T-cell (primary cell): ENCODE results near the gene GRWD1. TPM values are rescaled to one million over a fixed set of nuclear protein-coding genes. Genes with fewer than 3 reads are reported as not detected.

Experiments used
- total RNA-seq, 35 experiments: library from RNA in 6 of 35; stranded (reverse) in 6 of 35; fragments of 120-200 nt in 1 of 35; gene quantifications; one replicate each; pipeline versions ENCODE4 v1.2.1 to v1.2.4 and lab custom pipeline; 2013 to 2026

The GRWD1 gene
- total RNA-seq, 5 donors from 2014 or later (not counting 1 experiment from before 2014, with no cell fraction given), result 29.7 to 55.2 (median 42.6) TPM

Other genes starting within 250 kb of the GRWD1 start
- gene CARD8, start 190.1 kb upstream of the GRWD1 start, total RNA-seq, result 100 to 1,000 TPM; 146 to 224 (median 191) TPM
- under 1 TPM in 2 of 5 donors, not detected in 3; 0.20 to 0.41 TPM for gene ZNF114, start 175.9 kb upstream of the GRWD1 start, total RNA-seq
- gene EMP3, start 120.4 kb upstream of the GRWD1 start, total RNA-seq, result 100 to 1,000 TPM; 180 to 373 (median 361) TPM
- 10 to 100 TPM; 14.5 to 33.5 (median 29.0) TPM for gene TMEM143, start 82.0 kb upstream of the GRWD1 start, total RNA-seq
- gene SYNGR4, start 81.6 kb upstream of the GRWD1 start, total RNA-seq, result not detected
- 10 to 100 TPM; 40.9 to 55.9 (median 47.5) TPM for gene KDELR1, start 54.4 kb upstream of the GRWD1 start, total RNA-seq
- under 1 TPM in 4 of 5 donors, not detected in 1; 0.13 to 0.23 (median 0.16) TPM for gene GRIN2D, start 52.3 kb upstream of the GRWD1 start, total RNA-seq
- 1 to 10 TPM; 2.6 to 3.5 (median 3.2) TPM for gene KCNJ14, start 9.6 kb downstream of the GRWD1 start, total RNA-seq
- 10 to 100 TPM; 37.8 to 81.5 (median 70.6) TPM for gene CYTH2, start 23.4 kb downstream of the GRWD1 start, total RNA-seq
- 10 to 100 TPM; 17.5 to 28.2 (median 23.5) TPM for gene LMTK3, start 65.9 kb downstream of the GRWD1 start, total RNA-seq
- not detected for gene SULT2B1, start 106.2 kb downstream of the GRWD1 start, total RNA-seq
- not detected for gene SPACA4, start 160.8 kb downstream of the GRWD1 start, total RNA-seq
- gene FAM83E, start 169.1 kb downstream of the GRWD1 start, total RNA-seq, result 1 to 10 TPM in 4 of 5 donors, not detected in 1; 2.3 to 3.0 (median 2.7) TPM
- gene RPL18, start 173.2 kb downstream of the GRWD1 start, total RNA-seq, result 1,000 to 10,000 TPM; 2,370 to 2,784 (median 2,662) TPM
- gene SPHK2, start 173.5 kb downstream of the GRWD1 start, total RNA-seq, result 10 to 100 TPM; 18.0 to 37.0 (median 31.8) TPM
- 10 to 100 TPM; 24.5 to 57.2 (median 56.0) TPM for gene DBP, start 191.4 kb downstream of the GRWD1 start, total RNA-seq
- gene CA11, start 200.2 kb downstream of the GRWD1 start, total RNA-seq, result 10 to 100 TPM in 4 of 5 donors, 1 to 10 TPM in 1; 8.0 to 18.5 (median 11.0) TPM
- 1 to 10 TPM; 2.2 to 4.2 (median 3.5) TPM for gene NTN5, start 227.0 kb downstream of the GRWD1 start, total RNA-seq
- under 1 TPM in 1 of 5 donors, not detected in 4; 0.16 TPM for gene FUT2, start 250.0 kb downstream of the GRWD1 start, total RNA-seq